ENCODE results near the gene DZIP1L.

GRCh38 chr3:138038725-138039462 lies 76.5 kb downstream of the DZIP1L start:
- TF ChIP-seq CTCF (IDR thresholded peaks at IDR 0.05; ENCODE audit: insufficient read depth, low read length, poor library complexity, severe bottlenecking), result no peak
- TF ChIP-seq EZH2phosphoT487 (conservative IDR thresholded peaks at IDR 0.05; ENCODE audit: low read length), result no peak

Measured in SU-DHL-6 (cell line).